ENCODE measurements around the gene KCNJ11. TPM values are rescaled to one million over a fixed set of nuclear protein-coding genes. Genes with fewer than 3 reads are reported as not detected.

The KCNJ11 gene
- total and polyA plus RNA-seq, 2 of the 13 experiments (the other 11 are each of a cell fraction or from before 2014, with no cell fraction given): 0.38 to 1.6 TPM

GRCh38 chr11:17351510-17352176 is 36.8 kb downstream of the KCNJ11 start, which contains the start of gene NCR3LG1:
NCR3LG1 (plus strand) TSS chr11:17351800; CDS start chr11:17351970, 170 bp downstream.
- Histone ChIP-seq H3K4me2 (ENCODE audit: low read depth, low read length) (peak within 1 kb of the TSS; percentile 99), H2AFZ (ENCODE audit: low read length) (peak within 1 kb of the TSS; percentile 62), H3K4me3 (replicated peaks in 1 of 3; ENCODE audit: insufficient read depth in 1 of 3, low read depth in 2 of 3, low read length in 3 of 3) (peak within 1 kb of the TSS; percentile 73 to 84 (median 76)), H3K79me2 (ENCODE audit: insufficient read depth, low read length) (peaks cover 32% of the 10 kb centered on the region), H3K27ac (ENCODE audit: extremely low read length, insufficient read depth, low read length) (peak within 1 kb of the TSS; percentile 96), H3K27me3 (ENCODE audit: control insufficient read depth in 1 of 2, insufficient read depth in 2 of 2, low read length in 2 of 2) (peaks cover 0 to 4% of the 10 kb centered on the region in 2 experiments; a peak in 2 of 5 replicates), H3K9me3 (ENCODE audit: low read length) (no peaks in the 10 kb centered on the region), H3K9ac (ENCODE audit: insufficient read depth, low read depth, low read length) (peak within 1 kb of the TSS; percentile 82), H3K36me3 (replicated peaks in 1 of 2; ENCODE audit: control insufficient read depth in 1 of 2, insufficient read depth in 2 of 2, low read length in 2 of 2) (peaks cover 0 to 3% of the 10 kb centered on the region in 2 experiments; a peak in 2 of 5 replicates), H4K20me1 (ENCODE audit: insufficient read depth, low read length) (no peaks in the 10 kb centered on the region; the same call in 1 of the 2 replicates), H3K4me1 (ENCODE audit: insufficient read depth, low read length) (peaks cover 20% of the 10 kb centered on the region)
- intact Hi-C loops (cut with micrococcal nuclease; ENCODE audit: unreplicated experiment): loop anchor here (2.0 kb wide), 3 partner anchors 75 to 155 kb away; partner anchors contain the start of gene NUCB2
- FAIRE-seq: no peak
- under 1% methylated on average over 15 of the region's 61 CpGs for WGBS (ENCODE audit: low lambda C conversion rate)
- ChIA-PET POLR2A (interaction anchor here (2.6 to 3.2 kb wide), 2 partner anchors 75 to 144 kb away, joined by 13 read pairs; partner anchors contain the start of genes NUCB2 and PIK3C2A), CTCF (ENCODE audit: low intra/inter-chr PET ratio, low total read pairs) (no interaction called here)
- peak; percentile 46 for DNase-seq (ENCODE audit: low spot score)
- peak; percentile 70 for ATAC-seq
- in situ Hi-C loops (cut with HindIII; ENCODE audit: extremely low pct_ligation_motif_present, low pct_unique_long_range_greater_than_20kb): loop anchor here (10.0 kb wide), 1 partner anchor 147 kb away; the partner anchor contains the start of gene PIK3C2A
- no TSS peak for BruUV-seq (replicated peaks)
- TF ChIP-seq ZNF839 (CRISPR knock-in tag; IDR thresholded peaks at IDR 0.05; ENCODE audit: borderline replicate concordance): no peak
- no peak for TF ChIP-seq AGO1 (IDR thresholded peaks at IDR 0.05; ENCODE audit: low read depth, low read length, poor library complexity, severe bottlenecking)
- TF ChIP-seq GPN1 (CRISPR knock-in tag; IDR thresholded peaks at IDR 0.05; ENCODE audit: borderline replicate concordance): no peak
- TF ChIP-seq SATB2 (CRISPR knock-in tag; IDR thresholded peaks at IDR 0.05): no peak; the same call in 1 of the 2 replicates
- no peak for TF ChIP-seq IKZF1 (IDR thresholded peaks at IDR 0.05)
- TF ChIP-seq ZNF788 (CRISPR knock-in tag; IDR thresholded peaks at IDR 0.05; ENCODE audit: borderline replicate concordance): peak; percentile 53; the same call in 1 of the 2 replicates
- TF ChIP-seq PLRG1 (conservative IDR thresholded peaks at IDR 0.05): no peak
- peak; percentile 51; the same call in 1 of the 2 replicates for TF ChIP-seq SPEN (CRISPR knock-in tag; IDR thresholded peaks at IDR 0.05; ENCODE audit: low read depth)
- peak; percentile 45 for TF ChIP-seq PHF8 (CRISPR knock-in tag; IDR thresholded peaks at IDR 0.05)
- TF ChIP-seq, protein P1, sequence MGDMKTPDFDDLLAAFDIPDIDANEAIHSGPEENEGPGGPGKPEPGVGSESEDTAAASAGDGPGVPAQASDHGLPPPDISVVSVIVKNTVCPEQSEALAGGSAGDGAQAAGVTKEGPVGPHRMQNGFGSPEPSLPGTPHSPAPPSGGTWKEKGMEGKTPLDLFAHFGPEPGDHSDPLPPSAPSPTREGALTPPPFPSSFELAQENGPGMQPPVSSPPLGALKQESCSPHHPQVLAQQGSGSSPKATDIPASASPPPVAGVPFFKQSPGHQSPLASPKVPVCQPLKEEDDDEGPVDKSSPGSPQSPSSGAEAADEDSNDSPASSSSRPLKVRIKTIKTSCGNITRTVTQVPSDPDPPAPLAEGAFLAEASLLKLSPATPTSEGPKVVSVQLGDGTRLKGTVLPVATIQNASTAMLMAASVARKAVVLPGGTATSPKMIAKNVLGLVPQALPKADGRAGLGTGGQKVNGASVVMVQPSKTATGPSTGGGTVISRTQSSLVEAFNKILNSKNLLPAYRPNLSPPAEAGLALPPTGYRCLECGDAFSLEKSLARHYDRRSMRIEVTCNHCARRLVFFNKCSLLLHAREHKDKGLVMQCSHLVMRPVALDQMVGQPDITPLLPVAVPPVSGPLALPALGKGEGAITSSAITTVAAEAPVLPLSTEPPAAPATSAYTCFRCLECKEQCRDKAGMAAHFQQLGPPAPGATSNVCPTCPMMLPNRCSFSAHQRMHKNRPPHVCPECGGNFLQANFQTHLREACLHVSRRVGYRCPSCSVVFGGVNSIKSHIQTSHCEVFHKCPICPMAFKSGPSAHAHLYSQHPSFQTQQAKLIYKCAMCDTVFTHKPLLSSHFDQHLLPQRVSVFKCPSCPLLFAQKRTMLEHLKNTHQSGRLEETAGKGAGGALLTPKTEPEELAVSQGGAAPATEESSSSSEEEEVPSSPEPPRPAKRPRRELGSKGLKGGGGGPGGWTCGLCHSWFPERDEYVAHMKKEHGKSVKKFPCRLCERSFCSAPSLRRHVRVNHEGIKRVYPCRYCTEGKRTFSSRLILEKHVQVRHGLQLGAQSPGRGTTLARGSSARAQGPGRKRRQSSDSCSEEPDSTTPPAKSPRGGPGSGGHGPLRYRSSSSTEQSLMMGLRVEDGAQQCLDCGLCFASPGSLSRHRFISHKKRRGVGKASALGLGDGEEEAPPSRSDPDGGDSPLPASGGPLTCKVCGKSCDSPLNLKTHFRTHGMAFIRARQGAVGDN (CRISPR knock-in tag; IDR thresholded peaks at IDR 0.05): peak; percentile 88
- no peak for TF ChIP-seq AKAP8 (CRISPR knock-in tag; IDR thresholded peaks at IDR 0.05)
- TF ChIP-seq PAF1 (CRISPR knock-in tag; IDR thresholded peaks at IDR 0.05): no peak
- TF ChIP-seq CCDC6 (CRISPR knock-in tag; IDR thresholded peaks at IDR 0.05): 0 out of 2 replicates have a peak, but pooled peaks have one; percentile 23
- TF ChIP-seq, protein P2, sequence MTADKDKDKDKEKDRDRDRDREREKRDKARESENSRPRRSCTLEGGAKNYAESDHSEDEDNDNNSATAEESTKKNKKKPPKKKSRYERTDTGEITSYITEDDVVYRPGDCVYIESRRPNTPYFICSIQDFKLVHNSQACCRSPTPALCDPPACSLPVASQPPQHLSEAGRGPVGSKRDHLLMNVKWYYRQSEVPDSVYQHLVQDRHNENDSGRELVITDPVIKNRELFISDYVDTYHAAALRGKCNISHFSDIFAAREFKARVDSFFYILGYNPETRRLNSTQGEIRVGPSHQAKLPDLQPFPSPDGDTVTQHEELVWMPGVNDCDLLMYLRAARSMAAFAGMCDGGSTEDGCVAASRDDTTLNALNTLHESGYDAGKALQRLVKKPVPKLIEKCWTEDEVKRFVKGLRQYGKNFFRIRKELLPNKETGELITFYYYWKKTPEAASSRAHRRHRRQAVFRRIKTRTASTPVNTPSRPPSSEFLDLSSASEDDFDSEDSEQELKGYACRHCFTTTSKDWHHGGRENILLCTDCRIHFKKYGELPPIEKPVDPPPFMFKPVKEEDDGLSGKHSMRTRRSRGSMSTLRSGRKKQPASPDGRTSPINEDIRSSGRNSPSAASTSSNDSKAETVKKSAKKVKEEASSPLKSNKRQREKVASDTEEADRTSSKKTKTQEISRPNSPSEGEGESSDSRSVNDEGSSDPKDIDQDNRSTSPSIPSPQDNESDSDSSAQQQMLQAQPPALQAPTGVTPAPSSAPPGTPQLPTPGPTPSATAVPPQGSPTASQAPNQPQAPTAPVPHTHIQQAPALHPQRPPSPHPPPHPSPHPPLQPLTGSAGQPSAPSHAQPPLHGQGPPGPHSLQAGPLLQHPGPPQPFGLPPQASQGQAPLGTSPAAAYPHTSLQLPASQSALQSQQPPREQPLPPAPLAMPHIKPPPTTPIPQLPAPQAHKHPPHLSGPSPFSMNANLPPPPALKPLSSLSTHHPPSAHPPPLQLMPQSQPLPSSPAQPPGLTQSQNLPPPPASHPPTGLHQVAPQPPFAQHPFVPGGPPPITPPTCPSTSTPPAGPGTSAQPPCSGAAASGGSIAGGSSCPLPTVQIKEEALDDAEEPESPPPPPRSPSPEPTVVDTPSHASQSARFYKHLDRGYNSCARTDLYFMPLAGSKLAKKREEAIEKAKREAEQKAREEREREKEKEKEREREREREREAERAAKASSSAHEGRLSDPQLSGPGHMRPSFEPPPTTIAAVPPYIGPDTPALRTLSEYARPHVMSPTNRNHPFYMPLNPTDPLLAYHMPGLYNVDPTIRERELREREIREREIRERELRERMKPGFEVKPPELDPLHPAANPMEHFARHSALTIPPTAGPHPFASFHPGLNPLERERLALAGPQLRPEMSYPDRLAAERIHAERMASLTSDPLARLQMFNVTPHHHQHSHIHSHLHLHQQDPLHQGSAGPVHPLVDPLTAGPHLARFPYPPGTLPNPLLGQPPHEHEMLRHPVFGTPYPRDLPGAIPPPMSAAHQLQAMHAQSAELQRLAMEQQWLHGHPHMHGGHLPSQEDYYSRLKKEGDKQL (CRISPR knock-in tag; IDR thresholded peaks at IDR 0.05; ENCODE audit: low read depth): no peak
- TF ChIP-seq ARHGAP35 (CRISPR knock-in tag; IDR thresholded peaks at IDR 0.05; ENCODE audit: borderline replicate concordance): peak; percentile 90
